ENCODE results near the gene PTCD1. TPM values are rescaled to one million over a fixed set of nuclear protein-coding genes. Genes with fewer than 3 reads are reported as not detected.

The PTCD1 gene
- total RNA-seq, 1 donor from 2014 or later, result 8.4 TPM

- DNase-seq (no peak), ATAC-seq (ENCODE audit: low read depth) (no peak)
- Mint-ChIP-seq H3K4me3 (no peak overlapping the region), H3K36me3 (ENCODE audit: low read depth) (peaks cover 57% of the 10 kb centered on the region), H3K9me3 (no peaks in the 10 kb centered on the region), H3K27me3 (no peaks in the 10 kb centered on the region), H3K27ac (no peak overlapping the region), H3K4me1 (no peaks in the 10 kb centered on the region)
- TF ChIP-seq CTCF (IDR thresholded peaks at IDR 0.05), result no peak
- ChIA-PET POLR2A (interaction anchor here (0.6 to 0.7 kb wide), 2 partner anchors 51 to 1116 kb away, joined by 3 to 5 read pairs; no protein-coding TSS in a partner anchor), CTCF (no interaction called here)
- intact Hi-C loops (cut with micrococcal nuclease), result no loop called here
These were observed 9.5 kb downstream of the PTCD1 start for GRCh38 chr7:99428972-99429566.

- DNase-seq (no peak), ATAC-seq (ENCODE audit: low read depth) (no peak)
- no peak overlapping the region for H3K4me3 Mint-ChIP-seq
- CTCF ChIA-PET, result no interaction called here
- no peak for TF ChIP-seq CTCF (IDR thresholded peaks at IDR 0.05)
- H3K9me3 Mint-ChIP-seq, result no peaks in the 10 kb centered on the region
- peak overlapping the region; percentile 53 for H3K27ac Mint-ChIP-seq
- H3K27me3 Mint-ChIP-seq, result no peaks in the 10 kb centered on the region
- H3K4me1 Mint-ChIP-seq, result no peaks in the 10 kb centered on the region
- POLR2A ChIA-PET, result interaction anchor here (0.6 kb wide), 1 partner anchor 9 kb away, joined by 7 read pairs; no protein-coding TSS in a partner anchor
- H3K36me3 Mint-ChIP-seq (ENCODE audit: low read depth), result peaks cover 64% of the 10 kb centered on the region
- intact Hi-C loops (cut with micrococcal nuclease), result no loop called here
These were observed 13.5 kb downstream of the PTCD1 start for GRCh38 chr7:99424932-99425730.

DNA sequence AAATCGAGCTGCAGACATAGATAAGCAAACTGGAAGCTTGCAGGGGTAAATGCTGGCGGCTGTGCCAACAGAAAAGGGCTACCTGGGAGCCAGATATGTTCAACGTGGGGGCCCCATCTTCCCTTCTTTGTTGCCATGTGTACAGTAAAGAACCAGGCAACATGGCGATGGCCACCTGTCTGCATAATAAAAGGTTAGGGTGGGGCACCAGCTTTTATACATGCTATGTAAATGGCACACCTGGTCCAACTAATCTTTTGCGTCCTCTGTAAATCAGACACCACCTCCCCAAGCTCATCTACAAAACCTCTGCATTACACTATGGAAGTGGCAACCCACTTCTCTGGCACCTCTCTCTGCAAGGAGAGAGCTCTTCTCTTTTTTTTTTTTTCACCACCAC, 16.0 kb downstream of the PTCD1 start:
- H3K27ac Mint-ChIP-seq, result no peak overlapping the region

GRCh38 chr7:99422186-99422585, 16.4 kb downstream of the PTCD1 start:
- POLR2A ChIA-PET, result interaction anchor here (0.7 to 1.3 kb wide), 2 partner anchors 13 to 16 kb away, joined by 3 read pairs; partner anchors contain the start of genes BUD31 and PTCD1
- Mint-ChIP-seq H3K36me3 (ENCODE audit: low read depth) (peaks cover 75% of the 10 kb centered on the region), H3K27ac (no peak overlapping the region)

More for the DNA sequence above, 16.0 kb downstream of the PTCD1 start:
- CTCF ChIA-PET, result no interaction called here
- POLR2A ChIA-PET, result interaction anchor here (0.7 to 1.3 kb wide), 2 partner anchors 14 to 16 kb away, joined by 3 read pairs; partner anchors contain the start of genes BUD31 and PTCD1
- H3K36me3 Mint-ChIP-seq (ENCODE audit: low read depth), result peaks cover 71% of the 10 kb centered on the region
- no peaks in the 10 kb centered on the region for H3K9me3 Mint-ChIP-seq
- H3K4me3 Mint-ChIP-seq, result no peak overlapping the region
- no peak for ATAC-seq (ENCODE audit: low read depth)
- no peaks in the 10 kb centered on the region for H3K4me1 Mint-ChIP-seq
- intact Hi-C loops (cut with micrococcal nuclease), result no loop called here
- no peaks in the 10 kb centered on the region for H3K27me3 Mint-ChIP-seq
- TF ChIP-seq CTCF (IDR thresholded peaks at IDR 0.05), result no peak
- no peak for DNase-seq

More at GRCh38 chr7:99422186-99422585, 16.4 kb downstream of the PTCD1 start:
- Mint-ChIP-seq H3K27me3 (no peaks in the 10 kb centered on the region), H3K4me3 (no peak overlapping the region), H3K4me1 (no peaks in the 10 kb centered on the region), H3K9me3 (no peaks in the 10 kb centered on the region)
- CTCF ChIA-PET, result no interaction called here
- no peak for TF ChIP-seq CTCF (IDR thresholded peaks at IDR 0.05)
- intact Hi-C loops (cut with micrococcal nuclease), result no loop called here
- no peak for DNase-seq
- no peak for ATAC-seq (ENCODE audit: low read depth)
